ENCODE measurements around the gene AP1S1. TPM values are rescaled to one million over a fixed set of nuclear protein-coding genes. Genes with fewer than 3 reads are reported as not detected.
A peak's percentile ranks its signal among the peaks of the same experiment; 100 is the strongest.
"Not testable (repeated sequence)": the region's sequence is repeated elsewhere in the genome, so short reads cannot be mapped to it uniquely, and the experiment has no call there.

AP1S1 gene
- total and polyA plus RNA-seq, 7 donors, result 5.7 to 29.9 (median 7.1) TPM

DNA sequence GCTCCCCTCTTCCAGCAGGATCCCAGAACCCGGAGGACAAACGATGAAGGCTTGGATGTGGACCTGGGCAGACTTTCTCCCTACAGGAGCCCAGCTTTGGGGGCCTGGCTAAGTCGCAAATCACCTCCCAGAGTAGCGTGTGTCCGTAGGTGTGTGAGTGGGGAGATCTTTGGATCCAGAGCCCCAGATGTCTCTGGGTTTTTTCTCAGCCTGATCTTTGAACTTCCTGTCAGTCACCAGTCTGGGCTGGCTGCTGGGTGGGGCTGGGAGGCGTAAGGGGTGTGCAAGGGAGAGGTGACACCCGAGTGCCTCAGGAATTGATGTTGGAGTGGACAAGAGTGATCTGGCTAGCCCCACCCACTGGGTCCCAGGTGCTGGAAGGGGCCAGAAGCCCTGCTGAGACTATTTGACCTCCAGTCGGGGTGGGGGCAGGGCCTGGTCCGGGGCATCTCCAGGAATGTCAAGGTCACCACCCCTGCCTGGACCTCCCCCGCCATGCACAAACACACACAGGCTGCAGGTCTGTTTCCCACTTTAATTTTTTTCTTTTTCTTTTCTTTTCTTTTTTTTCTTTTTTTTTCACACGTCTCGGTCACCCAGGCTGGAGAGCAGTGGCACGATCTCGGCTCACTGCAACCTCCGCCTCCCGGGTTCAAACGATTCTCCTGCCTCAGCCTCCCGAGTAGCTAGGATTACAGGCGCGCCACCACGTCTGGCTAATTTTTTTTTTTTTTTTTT, 46.8 kb downstream of the AP1S1 start, which contains the start of gene MOGAT3:
TSS of gene MOGAT3 (minus strand) at position 175 of the 738 bp plus-strand sequence. CDS start 182 bp downstream, outside the sequence.
- Histone ChIP-seq H3K36me3 (ENCODE audit: insufficient read depth in 1 of 2, low read depth in 1 of 2) (peaks cover under 1 to 3% of the 10 kb centered on the region in 2 donors), H3K9me3 (no peaks in the 10 kb centered on the region), H3K4me1 (peaks cover 6% of the 10 kb centered on the region), H3K4me3 (peak within 1 kb of the TSS; percentile 25), H3K27ac (no peak within 1 kb of the TSS), H3K27me3 (ENCODE audit: insufficient read depth in 3 of 3, low read length in 2 of 3) (peaks cover 0 to 61% (median 18%) of the 10 kb centered on the region in 3 donors)
- TF ChIP-seq, protein P1, sequence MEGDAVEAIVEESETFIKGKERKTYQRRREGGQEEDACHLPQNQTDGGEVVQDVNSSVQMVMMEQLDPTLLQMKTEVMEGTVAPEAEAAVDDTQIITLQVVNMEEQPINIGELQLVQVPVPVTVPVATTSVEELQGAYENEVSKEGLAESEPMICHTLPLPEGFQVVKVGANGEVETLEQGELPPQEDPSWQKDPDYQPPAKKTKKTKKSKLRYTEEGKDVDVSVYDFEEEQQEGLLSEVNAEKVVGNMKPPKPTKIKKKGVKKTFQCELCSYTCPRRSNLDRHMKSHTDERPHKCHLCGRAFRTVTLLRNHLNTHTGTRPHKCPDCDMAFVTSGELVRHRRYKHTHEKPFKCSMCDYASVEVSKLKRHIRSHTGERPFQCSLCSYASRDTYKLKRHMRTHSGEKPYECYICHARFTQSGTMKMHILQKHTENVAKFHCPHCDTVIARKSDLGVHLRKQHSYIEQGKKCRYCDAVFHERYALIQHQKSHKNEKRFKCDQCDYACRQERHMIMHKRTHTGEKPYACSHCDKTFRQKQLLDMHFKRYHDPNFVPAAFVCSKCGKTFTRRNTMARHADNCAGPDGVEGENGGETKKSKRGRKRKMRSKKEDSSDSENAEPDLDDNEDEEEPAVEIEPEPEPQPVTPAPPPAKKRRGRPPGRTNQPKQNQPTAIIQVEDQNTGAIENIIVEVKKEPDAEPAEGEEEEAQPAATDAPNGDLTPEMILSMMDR (IDR thresholded peaks at IDR 0.05), result no peak
- DNase-seq (no peak), ATAC-seq (no peak)
- WGBS, 3 donors, result 31 to 33% (median 32%) methylated on average over 21 of the region's 21 CpGs
- intact Hi-C loops (cut with DNase I), result no loop called here

DNA sequence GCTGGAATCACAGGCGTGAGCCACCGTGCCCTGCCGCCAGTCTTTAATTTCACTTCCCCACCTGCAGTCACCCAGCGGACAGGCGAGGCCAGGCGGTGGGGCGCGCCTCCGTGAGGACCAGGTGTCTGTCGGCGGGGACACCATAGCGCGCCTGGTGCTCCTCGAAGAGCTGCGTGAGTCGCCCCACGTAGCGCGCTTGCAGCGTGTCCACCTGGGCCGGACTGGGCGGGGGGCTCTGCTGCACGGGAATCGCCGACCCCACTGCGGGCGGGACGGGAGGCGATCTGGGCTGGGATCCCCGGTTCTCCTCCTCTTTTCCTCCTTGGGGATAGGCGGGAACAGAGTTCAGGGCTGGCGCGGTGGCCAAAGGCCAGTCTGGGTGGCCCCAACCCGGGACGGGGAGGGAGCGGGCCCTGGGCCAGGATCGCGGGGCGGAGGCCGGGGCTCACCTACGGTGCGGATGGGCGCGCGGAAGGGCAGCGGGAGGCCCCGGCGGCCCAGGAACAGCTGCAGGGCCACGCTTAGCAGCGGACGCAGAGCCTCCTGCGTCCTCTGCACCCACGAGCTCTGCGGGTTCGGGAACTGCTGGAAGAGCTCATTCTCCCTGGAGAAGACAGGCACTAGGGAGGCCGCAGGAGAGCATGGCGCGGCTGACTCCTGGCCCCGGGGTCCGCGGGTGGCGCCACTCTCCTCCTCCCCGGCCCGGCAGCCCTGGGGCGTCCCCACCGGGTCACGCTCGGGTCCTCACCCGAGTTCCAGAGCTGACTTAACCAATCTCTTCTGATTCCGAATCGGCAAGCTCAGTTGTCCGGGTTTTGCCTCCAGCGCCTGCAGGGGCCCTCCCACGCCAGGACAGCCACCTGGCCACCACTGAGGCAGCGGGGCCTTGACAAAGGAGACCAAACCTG, 47.7 kb downstream of the AP1S1 start:
- WGBS, 3 donors, result 5 to 7% (median 7%) methylated on average over 49 to 75 of the region's 75 CpGs
- peaks cover 4 to 11% of the 10 kb centered on the region in 2 donors for H3K36me3 ChIP-seq (ENCODE audit: insufficient read depth in 1 of 2, low read depth in 1 of 2)
- H3K4me1 ChIP-seq, result peaks cover 6% of the 10 kb centered on the region
- H3K9me3 ChIP-seq, result no peaks in the 10 kb centered on the region
- H3K27me3 ChIP-seq (ENCODE audit: insufficient read depth in 3 of 3, low read length in 2 of 3), result peaks cover 0 to 54% (median 18%) of the 10 kb centered on the region in 3 donors
- TF ChIP-seq, protein P1 (IDR thresholded peaks at IDR 0.05), result no peak
- DNase-seq (no peak), ATAC-seq (peak in 1 of 4 donors; percentile 32)
- no peak overlapping the region for H3K27ac ChIP-seq
- peak overlapping the region; percentile 25 for H3K4me3 ChIP-seq
- intact Hi-C loops (cut with DNase I), result no loop called here

DNA sequence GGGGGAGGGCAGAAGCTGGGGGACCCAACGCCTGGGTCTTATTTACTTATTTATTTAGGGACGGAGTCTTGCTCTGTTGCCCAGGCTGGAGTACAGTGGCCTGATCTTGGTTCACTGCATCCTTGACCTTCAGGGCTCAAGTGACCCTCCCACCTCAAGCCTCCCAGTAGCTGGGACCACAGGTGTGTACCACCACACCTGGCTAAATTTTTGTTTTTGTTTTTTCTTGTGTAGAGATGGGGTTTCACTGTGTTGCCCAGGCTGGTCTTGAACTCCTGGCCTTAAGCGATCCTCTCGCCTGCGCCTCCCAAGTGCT, 48.3 kb downstream of the AP1S1 start:
- TF ChIP-seq, protein P1 (IDR thresholded peaks at IDR 0.05), result no peak
- intact Hi-C loops (cut with DNase I), result no loop called here
- H3K36me3 ChIP-seq (ENCODE audit: insufficient read depth in 1 of 2, low read depth in 1 of 2), result peaks cover 4 to 11% of the 10 kb centered on the region in 2 donors
- H3K27me3 ChIP-seq (ENCODE audit: insufficient read depth in 3 of 3, low read length in 2 of 3), result peaks cover 0 to 48% (median 18%) of the 10 kb centered on the region in 3 donors
- 83 to 86% (median 84%) methylated on average over 5 of the region's 5 CpGs for WGBS, 3 donors
- no peak overlapping the region for H3K4me3 ChIP-seq
- peaks cover 6% of the 10 kb centered on the region for H3K4me1 ChIP-seq
- ATAC-seq (no peak), DNase-seq (no peak)
- H3K9me3 ChIP-seq, result no peaks in the 10 kb centered on the region
- H3K27ac ChIP-seq, result no peak overlapping the region

DNA sequence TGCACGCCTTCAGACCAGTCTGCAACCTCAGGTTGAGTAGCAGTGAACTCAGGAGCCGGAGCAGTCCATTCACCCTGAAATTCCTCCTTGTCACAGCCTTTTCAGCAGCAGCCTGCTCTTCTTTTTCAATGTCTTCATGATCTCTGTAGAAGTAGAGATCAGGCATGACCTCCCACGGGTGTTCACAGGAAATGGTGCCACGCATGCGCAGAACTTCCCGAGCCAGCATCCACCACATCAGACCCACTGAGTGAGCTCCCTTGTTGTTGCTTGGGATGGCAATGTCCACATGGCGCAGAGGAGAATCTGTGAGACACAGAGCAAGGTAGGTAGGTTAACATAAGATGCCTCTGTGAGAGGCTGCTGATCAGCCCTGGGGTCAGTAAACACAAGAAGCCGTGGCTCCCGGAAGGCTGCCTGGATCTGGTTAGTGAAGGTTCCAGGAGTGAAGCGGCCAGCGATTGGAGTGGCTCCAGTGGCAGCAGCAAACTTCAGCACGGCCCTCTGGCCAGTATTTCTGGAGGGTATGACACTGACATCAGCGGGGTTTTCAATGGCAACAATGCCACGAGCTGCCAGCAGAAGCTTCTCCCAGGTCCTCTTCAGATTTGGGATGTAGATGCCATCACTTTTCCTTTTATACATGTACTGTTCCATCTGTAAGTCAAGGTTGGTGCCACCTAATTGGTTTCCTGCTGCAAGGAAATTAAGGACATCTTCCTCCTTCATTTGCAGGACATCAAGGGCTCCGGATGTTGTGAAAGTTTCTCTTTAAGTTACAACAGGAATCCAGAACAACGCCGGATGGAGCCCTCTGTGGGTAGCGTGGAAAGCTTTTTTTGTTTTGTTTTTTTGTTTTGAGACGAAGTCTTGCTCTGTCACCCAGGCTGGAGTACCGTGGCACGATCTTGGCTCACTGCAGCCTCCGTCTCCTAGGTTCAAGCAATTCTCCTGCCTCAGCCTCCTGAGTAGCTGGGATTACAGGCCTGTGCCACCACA, 49.8 kb downstream of the AP1S1 start:
- WGBS, 3 donors, result 47 to 48% (median 48%) methylated on average over 22 of the region's 22 CpGs
- Histone ChIP-seq H3K27me3 (ENCODE audit: insufficient read depth in 3 of 3, low read length in 2 of 3) (peaks cover 0 to 35% (median 15%) of the 10 kb centered on the region in 3 donors), H3K36me3 (ENCODE audit: insufficient read depth in 1 of 2, low read depth in 1 of 2) (peaks cover 4 to 23% of the 10 kb centered on the region in 2 donors)
- ATAC-seq; H3K9me3 ChIP-seq; intact Hi-C loops (cut with DNase I); H3K4me3 ChIP-seq; DNase-seq; H3K27ac ChIP-seq; H3K4me1 ChIP-seq: not testable (repeated sequence)

Measured in psoas muscle (tissue), 8 donors.